OCI-LY1 (cell line): Measurements from ENCODE around the gene DLG5.

Experiments
- H2AFZ ChIP-seq: fragments of 200-600 bp; sonication (generic), shearing (Covaris generic); 2 replicates; pipeline ENCODE4 v1.6.0; 2014; ENCODE audit warnings: antibody characterized with exemption, mild to moderate bottlenecking, low read length
- H3F3A ChIP-seq: fragments of 200-600 bp; sonication (generic), shearing (Covaris generic); 2 replicates; pipeline ENCODE4 v1.6.0; 2014; ENCODE audit warnings: mild to moderate bottlenecking, antibody characterized with exemption, low read length, moderate library complexity; ENCODE audit not compliant: insufficient read depth
- H3K27ac ChIP-seq: fragments of 200-600 bp; sonication (generic); 2 replicates; pipeline ENCODE4 v1.5.1; 2014; ENCODE audit warnings: low read length, mixed run types, mild to moderate bottlenecking, low read depth; ENCODE audit not compliant: poor library complexity, severe bottlenecking
- H3K27me3 ChIP-seq: fragments of 200-600 bp; sonication (generic); 2 replicates; pipeline ENCODE4 v1.6.0; 2014; ENCODE audit warnings: antibody characterized with exemption, mild to moderate bottlenecking, low read length, moderate library complexity; ENCODE audit not compliant: insufficient read depth
- H3K36me3 ChIP-seq: fragments of 200-600 bp; sonication (generic); 2 replicates; pipeline ENCODE4 v1.6.1; 2014; ENCODE audit warnings: mild to moderate bottlenecking, antibody characterized with exemption, low read length, moderate library complexity, mixed read lengths; ENCODE audit not compliant: insufficient read depth
- H3K4me1 ChIP-seq: fragments of 200-600 bp; sonication (generic); 2 replicates; pipeline ENCODE4 v1.5.1; 2014; ENCODE audit warnings: mild to moderate bottlenecking, low read length, moderate library complexity; ENCODE audit not compliant: insufficient read depth, severe bottlenecking
- H3K4me2 ChIP-seq: fragments of 200-600 bp; sonication (generic), shearing (Covaris generic); 2 replicates; pipeline ENCODE4 v1.6.1; 2014; ENCODE audit warnings: low read length
- H3K4me3 ChIP-seq: fragments of 200-600 bp; sonication (generic); 2 replicates; pipeline ENCODE4 v1.5.1; 2014; ENCODE audit warnings: low read length, low read depth, mild to moderate bottlenecking, mixed read lengths; ENCODE audit not compliant: poor library complexity, severe bottlenecking
- H3K79me2 ChIP-seq: fragments of 200-600 bp; shearing (Covaris generic); 2 replicates; pipeline ENCODE4 v1.6.1; 2016; ENCODE audit warnings: mixed run types, low read length, mixed read lengths; ENCODE audit not compliant: insufficient read depth
- H3K9ac ChIP-seq: fragments of 200-600 bp; sonication (generic), shearing (Covaris generic); 2 replicates; pipeline ENCODE4 v1.6.1; 2014; ENCODE audit warnings: mild to moderate bottlenecking, low read length, mixed read lengths
- H3K9me2 ChIP-seq: fragments of 200-600 bp; sonication (generic), shearing (Covaris generic); 2 replicates; pipeline ENCODE4 v1.6.1; 2014; ENCODE audit warnings: low read depth, mild to moderate bottlenecking, low read length, mixed read lengths
- H3K9me3 ChIP-seq: fragments of 200-600 bp; shearing (Covaris generic); 2 replicates; pipeline ENCODE4 v1.6.1; 2014; ENCODE audit warnings: low read length, mixed read lengths
- H4K20me1 ChIP-seq: fragments of 200-600 bp; sonication (generic), shearing (Covaris generic); 2 replicates; pipeline ENCODE4 v1.6.0; 2016; ENCODE audit warnings: mild to moderate bottlenecking, low read length; ENCODE audit not compliant: insufficient read depth
- CTCF ChIP-seq: fragments of 200-600 bp; sonication (generic), shearing (Covaris generic); IDR thresholded peaks from 2 replicates; pipeline ENCODE4 v1.5.1; 2017; ENCODE audit warnings: mild to moderate bottlenecking, antibody characterized with exemption, low read length, moderate library complexity, mixed read lengths
- EZH2 ChIP-seq: fragments of 200-600 bp; sonication (generic), shearing (Covaris generic); IDR thresholded peaks from 2 replicates; pipeline ENCODE4 v1.8.0; 2017; ENCODE audit warnings: borderline replicate concordance, mixed run types, mild to moderate bottlenecking, antibody characterized with exemption, low read length, moderate library complexity, mixed read lengths

The DLG5 gene

DNA sequence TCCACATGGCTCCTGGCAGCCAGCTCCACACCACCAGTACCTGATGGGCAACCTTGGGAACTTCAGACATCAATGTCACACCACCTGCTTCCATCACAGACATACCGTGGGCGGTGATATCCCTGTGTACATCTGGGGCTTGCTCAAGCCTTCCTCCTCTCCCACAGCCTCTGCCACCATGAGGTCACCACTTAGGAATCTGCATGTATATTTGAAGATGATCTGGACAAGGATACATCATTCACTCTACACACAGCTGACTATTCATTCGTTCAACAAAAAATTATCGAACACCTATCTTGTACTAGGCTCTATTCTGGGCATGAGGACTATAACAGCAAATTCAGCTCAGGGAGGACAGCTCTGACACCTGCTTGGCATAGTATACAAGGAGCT is 6.8 kb downstream of the DLG5 start:
- 0 out of 2 replicates have a peak, but pooled peaks cover 3% of the 10 kb centered on the region for H3K27me3 ChIP-seq
- H3K4me2 ChIP-seq: no peak overlapping the region
- no peak overlapping the region for H3K27ac ChIP-seq
- no peak overlapping the region for H2AFZ ChIP-seq
- no peaks in the 10 kb centered on the region for H3F3A ChIP-seq
- no peaks in the 10 kb centered on the region for H3K4me1 ChIP-seq
- H3K9ac ChIP-seq: no peak overlapping the region
- TF ChIP-seq EZH2 (no peak), CTCF (no peak)
- no peaks in the 10 kb centered on the region for H3K79me2 ChIP-seq
- H4K20me1 ChIP-seq: no peaks in the 10 kb centered on the region
- H3K9me2 ChIP-seq: no peaks in the 10 kb centered on the region
- no peaks in the 10 kb centered on the region for H3K9me3 ChIP-seq
- H3K36me3 ChIP-seq: no peaks in the 10 kb centered on the region
- H3K4me3 ChIP-seq: no peak overlapping the region

GRCh38 chr10:77915319-77916105 is 11.0 kb downstream of the DLG5 start:
- H2AFZ ChIP-seq: no peak overlapping the region
- H3K27me3 ChIP-seq: no peaks in the 10 kb centered on the region
- no peaks in the 10 kb centered on the region for H3K9me3 ChIP-seq
- TF ChIP-seq CTCF (no peak), EZH2 (no peak)
- H3K4me1 ChIP-seq: no peaks in the 10 kb centered on the region
- no peak overlapping the region for H3K9ac ChIP-seq
- H3K4me2 ChIP-seq: no peak overlapping the region
- H4K20me1 ChIP-seq: no peaks in the 10 kb centered on the region
- no peaks in the 10 kb centered on the region for H3K79me2 ChIP-seq
- H3F3A ChIP-seq: no peaks in the 10 kb centered on the region
- H3K4me3 ChIP-seq: no peak overlapping the region
- H3K36me3 ChIP-seq: no peaks in the 10 kb centered on the region
- no peaks in the 10 kb centered on the region for H3K9me2 ChIP-seq
- H3K27ac ChIP-seq: no peak overlapping the region

GRCh38 chr10:77913090-77913489 is 13.5 kb downstream of the DLG5 start:
- Histone ChIP-seq H3K9ac (no peak overlapping the region), H4K20me1 (no peaks in the 10 kb centered on the region), H3F3A (no peaks in the 10 kb centered on the region), H3K79me2 (no peaks in the 10 kb centered on the region), H3K4me1 (no peaks in the 10 kb centered on the region), H3K9me3 (no peaks in the 10 kb centered on the region), H3K27me3 (no peaks in the 10 kb centered on the region; the same call in 1 of the 2 replicates), H3K27ac (no peak overlapping the region), H3K36me3 (no peaks in the 10 kb centered on the region), H3K9me2 (no peaks in the 10 kb centered on the region), H3K4me2 (no peak overlapping the region), H2AFZ (no peak overlapping the region), H3K4me3 (no peak overlapping the region)
- no peak for TF ChIP-seq EZH2
- no peak for TF ChIP-seq CTCF
